Transverse colon (tissue), 4 donors: Measurements from ENCODE around the gene ABHD12. TPM values are rescaled to one million over a fixed set of nuclear protein-coding genes. Genes with fewer than 3 reads are reported as not detected.

ENCODE experiments used
- DNase-seq: peaks from one replicate; pipeline ENCODE4 v3.0.0-alpha.2; 2019
- H3K27ac ChIP-seq, 4 donors: fragments of 200-600 bp; sonication (generic); 2 replicates each; pipeline ENCODE4 v1.5.1; 2016 to 2018; ENCODE audit warnings: inconsistent platforms in 4 of 4
- H3K27me3 ChIP-seq: fragments of 200-600 bp; sonication (generic); 2 replicates; pipeline ENCODE4 v1.5.1; 2017; ENCODE audit warnings: inconsistent platforms
- H3K36me3 ChIP-seq, 4 donors: fragments of 200-600 bp; sonication (generic); 2 replicates each; pipeline ENCODE4 v1.5.1; 2017 to 2019; ENCODE audit warnings: inconsistent platforms in 4 of 4
- H3K4me1 ChIP-seq, 4 donors: fragments of 200-600 bp; sonication (generic); 2 replicates each; pipeline ENCODE4 v1.5.1; 2017 to 2020; ENCODE audit warnings: inconsistent platforms in 4 of 4
- H3K4me3 ChIP-seq, 4 donors: fragments of 200-600 bp; sonication (generic); 1 replicate in 1 of 4; 2 replicates in 3 of 4; pipeline versions ENCODE4 v1.5.1 to v1.6.1; 2017 to 2019; ENCODE audit warnings: inconsistent platforms in 4 of 4
- H3K9me3 ChIP-seq, 2 donors: fragments of 200-600 bp; sonication (generic); 2 replicates each; pipeline ENCODE4 v1.5.1; 2017 to 2019; ENCODE audit warnings: inconsistent platforms in 2 of 2
- CTCF ChIP-seq, 5 experiments: fragments of 200-600 bp in 3 of 5; fragments of 450-650 bp in 2 of 5; sonication (generic) in 3 of 5; IDR thresholded peaks; 1 replicate in 2 of 5; 2 replicates in 3 of 5; pipeline ENCODE4 v1.5.1; 2016 to 2017; ENCODE audit warnings: antibody characterized with exemption in 5 of 5, inconsistent platforms in 3 of 5, mild to moderate bottlenecking in 2 of 5, moderate library complexity in 1 of 5
- EP300 ChIP-seq: sonication (generic); formaldehyde crosslinking; IDR thresholded peaks from one replicate; pipeline ENCODE4 v1.6.1; 2017; ENCODE audit warnings: antibody characterized with exemption, low read depth
- POLR2A ChIP-seq: fragments of 450-650 bp; IDR thresholded peaks from one replicate; pipeline ENCODE4 v1.6.1; 2016; ENCODE audit warnings: antibody characterized with exemption, mild to moderate bottlenecking, moderate library complexity
- POLR2AphosphoS5 ChIP-seq, 3 donors: sonication (generic); formaldehyde crosslinking; IDR thresholded peaks; one replicate each; pipeline ENCODE4 v1.6.1; 2016; ENCODE audit warnings: antibody characterized with exemption in 3 of 3
- WGBS, 2 donors: methylation state at CpG; one replicate each; pipeline ENCODE4 v1.1.5; 2018; ENCODE audit warnings: low coverage in 1 of 2; 5-methylcytosine and 5-hydroxymethylcytosine counted together
- in situ Hi-C, 4 donors: fragments of 200-750 bp; cut with MboI; loops; one replicate each; pipeline versions ENCODE4 v1.15.0 to v1.15.1; 2017; ENCODE audit warnings: low sequenced_read_pairs in 3 of 4, low pct_ligation_motif_present in 1 of 4, low pct_unique_long_range_greater_than_20kb in 1 of 4
- intact Hi-C: fragments of 100-400 bp; cut with DNase I; formaldehyde crosslinking; loops from one replicate; pipeline ENCODE4 v1.15.1; 2023; ENCODE audit warnings: low total_unique reads
- total RNA-seq, 4 donors: library from RNA; depleted of rRNA; stranded (reverse); fragments of >200 nt; gene quantifications; one replicate each; pipeline ENCODE4 v1.1.0, GENCODE V29; 2016

ABHD12 gene
- total RNA-seq, 4 donors from 2014 or later: 67.3 to 103 (median 73.4) TPM

- Histone ChIP-seq H3K9me3 (no peaks in the 10 kb centered on the region), H3K4me1 (no peaks in the 10 kb centered on the region), H3K27me3 (no peaks in the 10 kb centered on the region), H3K27ac (no peak overlapping the region), H3K4me3 (no peak overlapping the region), H3K36me3 (no peaks in the 10 kb centered on the region)
- no peak for DNase-seq
- in situ Hi-C loops: loop anchor here in 1 of 4 donors (25.0 kb wide), 1 partner anchor 435 kb away; the partner anchor contains the start of gene APMAP
- intact Hi-C loops: no loop called here
- WGBS, 2 donors: 70 to 74% methylated on average over 3 to 4 of the region's 4 CpGs
- TF ChIP-seq POLR2AphosphoS5 (IDR thresholded peaks at IDR 0.05) (no peak), EP300 (no peak), POLR2A (no peak)
Measured at GRCh38 chr20:25422032-25422431, 31.4 kb upstream of the ABHD12 start.

- intact Hi-C loops: no loop called here
- no peak for DNase-seq
- no peak overlapping the region for H3K4me3 ChIP-seq
- no peaks in the 10 kb centered on the region for H3K4me1 ChIP-seq
- no peaks in the 10 kb centered on the region for H3K36me3 ChIP-seq
- H3K27me3 ChIP-seq: no peaks in the 10 kb centered on the region
- H3K9me3 ChIP-seq: no peaks in the 10 kb centered on the region
- H3K27ac ChIP-seq: no peak overlapping the region
- no peak for TF ChIP-seq CTCF (IDR thresholded peaks at IDR 0.05)
- no peak for TF ChIP-seq EP300
- TF ChIP-seq POLR2AphosphoS5 (IDR thresholded peaks at IDR 0.05): no peak
- no peak for TF ChIP-seq POLR2A
- in situ Hi-C loops: loop anchor here in 1 of 4 donors (25.0 kb wide), 1 partner anchor 434 kb away; the partner anchor contains the start of gene APMAP
Measured at GRCh38 chr20:25421102-25421501, 30.5 kb upstream of the ABHD12 start.

GRCh38 chr20:25418776-25419175, 28.1 kb upstream of the ABHD12 start:
- no peaks in the 10 kb centered on the region for H3K36me3 ChIP-seq
- in situ Hi-C loops: loop anchor here in 1 of 4 donors (25.0 kb wide), 1 partner anchor 431 kb away; the partner anchor contains the start of gene APMAP
- intact Hi-C loops: no loop called here
- DNase-seq: no peak
- H3K27ac ChIP-seq: no peak overlapping the region
- WGBS, 2 donors: 86% methylated on average over 1 of the region's 1 CpG; no CpG with 5 or more reads in 1 of the 2 donors
- no peaks in the 10 kb centered on the region for H3K27me3 ChIP-seq
- H3K9me3 ChIP-seq: no peaks in the 10 kb centered on the region
- TF ChIP-seq POLR2AphosphoS5 (IDR thresholded peaks at IDR 0.05) (no peak), EP300 (no peak), CTCF (IDR thresholded peaks at IDR 0.05) (no peak), POLR2A (no peak)
- H3K4me1 ChIP-seq: no peaks in the 10 kb centered on the region
- H3K4me3 ChIP-seq: no peak overlapping the region

DNA sequence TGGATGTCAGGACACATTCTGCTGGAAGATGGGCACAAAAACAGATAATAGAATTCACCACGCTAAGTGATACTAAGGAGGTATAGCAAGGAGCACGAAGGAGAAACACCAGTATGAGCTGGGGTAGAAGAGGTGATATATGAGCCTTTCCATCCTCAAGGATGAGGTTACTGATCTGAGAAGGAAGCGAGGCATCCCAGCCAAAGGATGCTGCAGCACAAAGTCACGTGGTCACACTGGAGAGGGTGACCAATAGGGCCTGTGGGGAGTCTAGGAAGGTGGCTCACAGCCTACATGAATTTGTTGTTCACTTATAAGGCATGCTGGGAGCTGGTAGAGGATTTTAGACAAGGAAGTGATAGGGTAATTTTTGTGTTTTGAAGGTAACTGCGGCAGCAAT, 18.3 kb upstream of the ABHD12 start:
- Histone ChIP-seq H3K4me1 (peaks cover 0 to 15% (median 7%) of the 10 kb centered on the region in 4 donors), H3K4me3 (no peak overlapping the region), H3K9me3 (no peaks in the 10 kb centered on the region), H3K36me3 (no peaks in the 10 kb centered on the region), H3K27ac (no peak overlapping the region), H3K27me3 (no peaks in the 10 kb centered on the region)
- TF ChIP-seq CTCF (IDR thresholded peaks at IDR 0.05) (no peak), POLR2A (no peak), POLR2AphosphoS5 (IDR thresholded peaks at IDR 0.05) (no peak), EP300 (no peak)
- DNase-seq: no peak
- 89 to 91% methylated on average over 5 of the region's 5 CpGs for whole genome bisulfite sequencing, 2 donors
- intact Hi-C loops: loop anchor here (10.0 kb wide), 1 partner anchor 414 kb away; the partner anchor contains the start of gene APMAP
- in situ Hi-C loops: loop anchor here in 3 of 4 donors (10.0 to 25.0 kb wide), 3 partner anchors 104 to 422 kb away; partner anchors contain the start of genes APMAP (in 1 of the 3) and ENTPD6 (in 1 of the 3)
